ENCODE data around the gene CCDC188. TPM values are rescaled to one million over a fixed set of nuclear protein-coding genes. Genes with fewer than 3 reads are reported as not detected.

The CCDC188 gene
- total and polyA plus RNA-seq, 2 of the 8 experiments (the other 6 are each of a cell fraction or from before 2014, with no cell fraction given): not detected

DNA sequence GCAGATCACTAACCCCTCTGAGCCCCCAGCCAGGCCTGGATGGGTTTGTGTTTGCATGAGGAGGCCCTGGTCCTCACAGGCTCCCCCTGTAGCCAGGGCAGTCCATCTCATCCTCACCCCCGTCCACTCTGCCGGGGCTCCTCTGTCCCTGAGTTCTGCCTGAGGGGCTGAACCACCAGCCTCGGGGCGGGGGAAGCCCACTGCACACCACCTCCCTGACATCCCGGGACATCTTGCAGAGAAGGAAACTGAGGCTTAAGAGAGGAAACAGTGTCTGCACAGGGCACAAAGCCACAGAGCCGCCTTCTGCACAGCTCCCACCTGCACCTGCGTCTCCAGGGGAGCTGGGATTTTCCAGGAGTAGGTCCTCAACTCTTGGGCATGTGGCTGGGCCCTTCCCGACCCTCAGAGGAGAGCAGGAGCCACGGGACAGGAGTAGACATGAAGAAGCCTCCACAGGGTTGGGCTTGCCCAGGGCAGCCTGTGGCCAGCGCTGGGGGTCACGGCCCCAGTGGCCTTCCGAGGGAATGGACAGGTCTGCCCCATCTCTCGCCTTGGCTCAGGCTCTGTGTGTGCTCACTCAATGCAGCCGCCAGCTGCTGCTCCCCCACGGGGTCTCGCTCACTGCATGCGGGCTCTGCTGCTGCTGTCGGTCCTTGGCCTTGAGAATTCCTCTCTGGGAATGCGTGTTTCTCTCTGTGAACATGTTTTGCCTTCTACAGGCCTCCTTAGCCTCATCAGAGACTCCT, 45.4 kb upstream of the CCDC188 start:
- Histone ChIP-seq H3K9ac (replicated peaks in 1 of 4; ENCODE audit: extremely low read depth in 1 of 4, low read depth in 3 of 4, low read length in 3 of 4) (no peak overlapping the region), H3K4ac (replicated peaks; ENCODE audit: insufficient read length, low read depth, low read length) (no peak overlapping the region), H2BK120ac (replicated peaks; ENCODE audit: low read depth, low read length) (no peak overlapping the region), H3K4me1 (replicated peaks in 1 of 4; ENCODE audit: control insufficient read depth in 3 of 4, insufficient read depth in 4 of 4, low read length in 3 of 4) (peaks cover 0 to 3% (median 0%) of the 10 kb centered on the region in 4 experiments; a peak in 1 of 7 replicates), H3K23me2 (ENCODE audit: low read depth, low read length) (peaks cover 6% of the 10 kb centered on the region; the same call in 1 of the 2 replicates), H3K4me3 (ENCODE audit: extremely low read depth in 1 of 4, insufficient read depth in 2 of 4, low read depth in 3 of 4, low read length in 4 of 4) (no peak overlapping the region), H3K14ac (ENCODE audit: insufficient read length) (no peak overlapping the region), H2BK12ac (ENCODE audit: low read depth, low read length) (no peak overlapping the region), H2AFZ (ENCODE audit: low read length) (no peak overlapping the region), H3K23ac (ENCODE audit: insufficient read length) (no peak overlapping the region), H3K56ac (replicated peaks; ENCODE audit: insufficient read length, low read depth, low read length) (no peak overlapping the region), H3K79me1 (ENCODE audit: low read depth, low read length) (no peaks in the 10 kb centered on the region), H2BK5ac (ENCODE audit: low read depth, low read length) (no peak overlapping the region), H4K91ac (replicated peaks; ENCODE audit: insufficient read length, low read length) (no peak overlapping the region), H3K79me2 (ENCODE audit: control insufficient read depth in 1 of 2, insufficient read depth in 2 of 2, low read length in 2 of 2) (no peaks in the 10 kb centered on the region), H4K20me1 (replicated peaks in 1 of 2; ENCODE audit: control insufficient read depth in 1 of 2, insufficient read depth in 2 of 2, low read length in 2 of 2) (no peaks in the 10 kb centered on the region), H3K4me2 (ENCODE audit: insufficient read depth in 1 of 2, low read depth in 2 of 2, low read length in 2 of 2) (no peak overlapping the region), H3K18ac (ENCODE audit: extremely low read depth, low read length) (no peak overlapping the region), H2BK15ac (ENCODE audit: low read length) (no peak overlapping the region), H3K27me3 (replicated peaks in 1 of 4; ENCODE audit: control insufficient read depth in 3 of 4, extremely low read depth in 1 of 4, insufficient read depth in 3 of 4, low read length in 3 of 4) (no peaks in the 10 kb centered on the region), H4K8ac (ENCODE audit: extremely low read depth, insufficient read depth, low read length) (no peak overlapping the region; the same call in 1 of the 2 replicates), H4K5ac (ENCODE audit: insufficient read length, low read depth, low read length) (no peak overlapping the region), H3K9me3 (ENCODE audit: insufficient read depth in 2 of 2, low read depth in 1 of 2, low read length in 1 of 2) (no peaks in the 10 kb centered on the region), H2BK20ac (ENCODE audit: low read length) (no peak overlapping the region), H2AK5ac (ENCODE audit: low read depth, low read length) (no peak overlapping the region), H3K36me3 (ENCODE audit: control insufficient read depth in 2 of 4, insufficient read depth in 4 of 4, low read length in 3 of 4) (no peaks in the 10 kb centered on the region), H3K27ac (ENCODE audit: low read depth, low read length) (no peak overlapping the region)
- ChIA-PET CTCF (ENCODE audit: partially characterized antibody) (interaction anchor here (0.9 to 6.8 kb wide), 14 partner anchors 8 to 222 kb away, joined by 3 to 43 read pairs (median 6); no protein-coding TSS in a partner anchor), POLR2A (ENCODE audit: partially characterized antibody) (interaction anchor here (1.4 kb wide), 1 partner anchor 9 kb away, joined by 5 read pairs; no protein-coding TSS in a partner anchor)
- DNase-seq (ENCODE audit: low read depth in 1 of 2, low spot score in 2 of 2) (no peak), FAIRE-seq (no peak)
- TF ChIP-seq YY1 (IDR thresholded peaks at IDR 0.05; ENCODE audit: low read depth, low read length): no peak
- no peak for TF ChIP-seq BRCA1 (IDR thresholded peaks at IDR 0.05; ENCODE audit: low read depth, low read length)
- TF ChIP-seq TBP (IDR thresholded peaks at IDR 0.05; ENCODE audit: low read depth, low read length): no peak
- TF ChIP-seq POLR2A (IDR thresholded peaks at IDR 0.05; ENCODE audit: control extremely low read depth in 1 of 2, low read depth in 2 of 2, low read length in 2 of 2): no peak
- TF ChIP-seq FOSL1 (IDR thresholded peaks at IDR 0.05; ENCODE audit: insufficient read depth, low read depth, low read length): no peak
- TF ChIP-seq, protein P1, sequence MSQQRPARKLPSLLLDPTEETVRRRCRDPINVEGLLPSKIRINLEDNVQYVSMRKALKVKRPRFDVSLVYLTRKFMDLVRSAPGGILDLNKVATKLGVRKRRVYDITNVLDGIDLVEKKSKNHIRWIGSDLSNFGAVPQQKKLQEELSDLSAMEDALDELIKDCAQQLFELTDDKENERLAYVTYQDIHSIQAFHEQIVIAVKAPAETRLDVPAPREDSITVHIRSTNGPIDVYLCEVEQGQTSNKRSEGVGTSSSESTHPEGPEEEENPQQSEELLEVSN (IDR thresholded peaks at IDR 0.05): no peak
- no peak for TF ChIP-seq GABPA (IDR thresholded peaks at IDR 0.05; ENCODE audit: borderline replicate concordance, insufficient read depth, low read length)
- TF ChIP-seq SUZ12 (IDR thresholded peaks at IDR 0.05; ENCODE audit: low read length): no peak
- TF ChIP-seq RNF2 (IDR thresholded peaks at IDR 0.05; ENCODE audit: borderline replicate concordance, low read depth, low read length, missing control alignments, poor library complexity, severe bottlenecking): no peak
- no peak for TF ChIP-seq SRF (IDR thresholded peaks at IDR 0.05; ENCODE audit: low read depth, low read length)
- 85% methylated on average over 19 of the region's 19 CpGs; no CpG with 5 or more reads in 1 of the 2 experiments for WGBS, 2 experiments (ENCODE audit: extremely low coverage in 1 of 2, insufficient coverage in 1 of 2, insufficient read length in 1 of 2, insufficient replicate concordance in 2 of 2, low coverage in 1 of 2, low lambda C conversion rate in 2 of 2, missing lambda C conversion rate in 1 of 2)
